Measurements from ENCODE around the gene BTBD1. TPM values are rescaled to one million over a fixed set of nuclear protein-coding genes. Genes with fewer than 3 reads are reported as not detected.
A peak's percentile ranks its signal among the peaks of the same experiment; 100 is the strongest.
"Not testable (repeated sequence)": the region's sequence is repeated elsewhere in the genome, so short reads cannot be mapped to it uniquely, and the experiment has no call there.

The BTBD1 gene
- total RNA-seq, 1 donor from 2014 or later, result 38.7 TPM

DNA sequence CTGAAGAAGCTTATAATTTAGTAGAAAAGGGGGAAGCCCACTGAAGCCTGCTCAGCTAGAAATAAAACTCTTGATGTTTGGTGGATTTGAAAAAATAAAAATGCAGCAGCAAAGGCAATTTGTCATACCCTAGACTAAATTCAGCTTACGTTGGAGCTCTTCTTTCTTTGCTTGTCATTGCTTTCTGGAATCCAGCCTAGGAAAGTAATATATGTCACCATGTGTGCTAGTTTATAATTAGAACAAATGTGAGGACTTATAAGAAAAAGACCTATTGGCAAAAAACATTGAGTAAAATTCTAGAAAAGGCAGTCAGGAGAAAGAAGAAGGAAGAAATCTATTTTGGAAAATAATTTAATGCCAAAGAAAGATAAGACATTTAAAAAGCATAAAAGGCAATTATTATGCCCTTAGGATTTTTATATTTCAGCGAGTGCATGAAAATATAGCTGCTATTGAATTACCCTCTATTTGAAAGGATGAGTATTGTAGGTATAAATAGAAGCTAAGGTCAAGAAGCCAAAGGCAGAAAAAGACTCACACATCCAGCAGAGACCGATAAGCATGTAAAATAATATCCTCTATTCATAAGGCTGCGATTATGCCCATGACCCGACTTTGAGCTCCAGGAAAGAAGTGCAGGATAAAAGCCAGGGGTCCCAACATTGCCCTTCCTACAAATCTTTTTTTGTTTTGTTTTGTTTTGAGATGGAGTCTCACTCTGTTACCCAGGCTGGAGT lies 10.6 kb upstream of the BTBD1 start:
- Mint-ChIP-seq H3K4me1 (ENCODE audit: low read depth) (no peaks in the 10 kb centered on the region), H3K9me3 (ENCODE audit: low read depth) (peaks cover 10% of the 10 kb centered on the region), H3K27ac (no peak overlapping the region), H3K27me3 (peaks cover 25% of the 10 kb centered on the region), H3K36me3 (ENCODE audit: insufficient read depth) (peaks cover 2% of the 10 kb centered on the region), H3K4me3 (ENCODE audit: low read depth) (no peak overlapping the region)
- no peak for DNase-seq (ENCODE audit: low spot score, unreplicated experiment)
- TF ChIP-seq, protein P1, sequence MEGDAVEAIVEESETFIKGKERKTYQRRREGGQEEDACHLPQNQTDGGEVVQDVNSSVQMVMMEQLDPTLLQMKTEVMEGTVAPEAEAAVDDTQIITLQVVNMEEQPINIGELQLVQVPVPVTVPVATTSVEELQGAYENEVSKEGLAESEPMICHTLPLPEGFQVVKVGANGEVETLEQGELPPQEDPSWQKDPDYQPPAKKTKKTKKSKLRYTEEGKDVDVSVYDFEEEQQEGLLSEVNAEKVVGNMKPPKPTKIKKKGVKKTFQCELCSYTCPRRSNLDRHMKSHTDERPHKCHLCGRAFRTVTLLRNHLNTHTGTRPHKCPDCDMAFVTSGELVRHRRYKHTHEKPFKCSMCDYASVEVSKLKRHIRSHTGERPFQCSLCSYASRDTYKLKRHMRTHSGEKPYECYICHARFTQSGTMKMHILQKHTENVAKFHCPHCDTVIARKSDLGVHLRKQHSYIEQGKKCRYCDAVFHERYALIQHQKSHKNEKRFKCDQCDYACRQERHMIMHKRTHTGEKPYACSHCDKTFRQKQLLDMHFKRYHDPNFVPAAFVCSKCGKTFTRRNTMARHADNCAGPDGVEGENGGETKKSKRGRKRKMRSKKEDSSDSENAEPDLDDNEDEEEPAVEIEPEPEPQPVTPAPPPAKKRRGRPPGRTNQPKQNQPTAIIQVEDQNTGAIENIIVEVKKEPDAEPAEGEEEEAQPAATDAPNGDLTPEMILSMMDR (IDR thresholded peaks at IDR 0.05; ENCODE audit: unreplicated experiment), result no peak

DNA sequence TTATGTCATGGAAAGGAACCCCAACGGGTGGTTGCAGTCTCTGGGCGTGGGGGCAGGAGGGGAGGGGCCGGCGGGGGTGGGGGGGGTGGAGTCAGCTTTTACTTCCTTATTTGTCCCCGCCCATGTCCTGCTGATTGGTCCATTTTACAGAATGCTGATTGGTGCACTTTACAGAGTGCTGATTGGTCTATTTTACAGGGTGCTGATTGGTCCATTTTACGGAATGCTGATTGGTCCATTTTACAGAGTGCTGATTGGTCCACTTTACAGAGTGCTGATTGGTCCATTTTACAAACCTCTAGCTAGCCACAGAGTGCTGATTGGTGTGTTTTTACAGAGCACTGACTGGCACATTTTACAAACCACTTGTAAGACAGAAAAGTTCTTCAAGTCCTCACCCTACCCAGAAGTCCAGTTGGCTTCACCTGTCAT lies 2.2 kb upstream of the BTBD1 start:
- not testable (repeated sequence) for H3K36me3 Mint-ChIP-seq (ENCODE audit: insufficient read depth); H3K27ac Mint-ChIP-seq; H3K9me3 Mint-ChIP-seq (ENCODE audit: low read depth); DNase-seq (ENCODE audit: low spot score, unreplicated experiment); H3K4me3 Mint-ChIP-seq (ENCODE audit: low read depth); H3K27me3 Mint-ChIP-seq
- peaks cover 18% of the 10 kb centered on the region for H3K4me1 Mint-ChIP-seq (ENCODE audit: low read depth)

DNA sequence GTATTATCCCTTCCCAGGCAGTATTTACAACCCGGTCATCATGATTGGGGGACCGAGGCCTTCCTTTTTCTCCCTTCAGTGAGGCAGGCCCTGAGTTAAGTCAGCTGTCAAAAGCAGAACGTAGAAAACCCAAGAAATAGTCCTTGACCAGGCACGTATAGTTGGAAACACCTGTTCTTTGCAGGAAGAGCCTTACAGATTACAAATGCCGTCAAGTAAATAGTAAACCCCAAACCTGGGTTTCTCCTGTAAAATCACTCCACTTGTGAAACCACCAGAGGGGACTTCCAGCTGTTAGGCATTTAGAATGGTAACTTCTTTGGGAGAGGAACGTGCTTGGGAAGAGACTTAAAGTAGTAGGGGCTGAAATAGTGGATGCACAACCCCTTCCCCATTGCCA lies 1.0 kb upstream of the BTBD1 start:
- Mint-ChIP-seq H3K4me3 (ENCODE audit: low read depth) (peak overlapping the region; percentile 81), H3K36me3 (ENCODE audit: insufficient read depth) (no peaks in the 10 kb centered on the region), H3K4me1 (ENCODE audit: low read depth) (peaks cover 18% of the 10 kb centered on the region), H3K9me3 (ENCODE audit: low read depth) (peaks cover 2% of the 10 kb centered on the region), H3K27me3 (no peaks in the 10 kb centered on the region), H3K27ac (no peak overlapping the region)
- no peak for DNase-seq (ENCODE audit: low spot score, unreplicated experiment)
- TF ChIP-seq, protein P1 (IDR thresholded peaks at IDR 0.05; ENCODE audit: unreplicated experiment), result no peak

DNA sequence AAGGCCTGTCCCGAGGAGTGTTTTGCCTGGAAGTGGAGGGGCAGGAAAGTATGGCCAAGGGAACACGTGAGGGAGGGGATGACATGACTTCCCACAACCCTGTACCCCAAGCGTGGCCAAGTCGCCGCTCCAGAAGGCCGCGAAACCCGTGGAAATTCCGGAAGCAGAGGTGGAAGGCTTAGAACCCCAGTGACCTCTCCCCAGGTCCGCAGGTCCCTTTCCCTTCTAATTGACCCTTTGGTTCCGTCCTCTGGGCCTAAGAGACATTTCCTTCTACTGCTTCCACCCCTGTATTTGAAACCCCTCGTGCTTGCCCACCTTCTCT lies 548 bp upstream of the BTBD1 start:
- TF ChIP-seq, protein P1 (IDR thresholded peaks at IDR 0.05; ENCODE audit: unreplicated experiment), result no peak
- peak overlapping the region; percentile 81 for H3K4me3 Mint-ChIP-seq (ENCODE audit: low read depth)
- peaks cover 2% of the 10 kb centered on the region for H3K9me3 Mint-ChIP-seq (ENCODE audit: low read depth)
- no peak for DNase-seq (ENCODE audit: low spot score, unreplicated experiment)
- no peaks in the 10 kb centered on the region for H3K36me3 Mint-ChIP-seq (ENCODE audit: insufficient read depth)
- peaks cover 18% of the 10 kb centered on the region for H3K4me1 Mint-ChIP-seq (ENCODE audit: low read depth)
- peak overlapping the region; percentile 69 for H3K27ac Mint-ChIP-seq
- no peaks in the 10 kb centered on the region for H3K27me3 Mint-ChIP-seq

DNA sequence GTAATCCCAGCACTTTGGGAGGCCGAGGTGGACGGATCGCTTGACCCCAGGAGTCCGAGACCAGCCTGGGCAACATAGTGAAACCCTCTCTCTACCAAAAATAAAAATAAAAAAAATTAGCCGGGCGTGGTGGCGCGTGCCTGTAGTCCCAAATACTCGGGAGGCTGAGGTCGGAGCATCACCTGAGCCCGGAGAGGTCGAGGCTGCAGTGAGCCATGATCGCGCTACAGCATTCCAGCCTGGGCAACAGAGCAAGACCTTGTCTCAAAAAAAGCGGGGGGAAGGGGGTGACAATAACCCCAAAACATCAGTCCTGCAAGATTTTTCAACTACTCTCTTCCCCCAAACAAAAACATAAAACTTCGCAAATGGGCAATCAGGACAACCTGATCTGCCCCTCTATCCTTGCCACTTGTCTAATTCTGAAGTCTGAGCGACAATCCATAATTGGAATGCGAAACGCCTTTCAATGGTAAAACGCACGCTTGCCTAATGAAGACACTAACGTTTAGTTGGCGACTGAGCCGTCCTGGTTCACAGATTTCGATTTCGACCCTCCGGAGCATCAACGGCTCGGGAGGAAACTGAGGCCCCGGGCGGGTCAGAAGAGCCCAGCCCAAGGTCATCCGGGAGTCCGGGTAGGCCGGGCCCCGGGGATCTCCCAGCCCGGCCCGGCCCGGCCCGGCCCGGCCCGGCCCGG lies 868 bp downstream of the BTBD1 start:
- no peaks in the 10 kb centered on the region for H3K27me3 Mint-ChIP-seq
- no peaks in the 10 kb centered on the region for H3K36me3 Mint-ChIP-seq (ENCODE audit: insufficient read depth)
- peak overlapping the region; percentile 81 for H3K4me3 Mint-ChIP-seq (ENCODE audit: low read depth)
- DNase-seq (ENCODE audit: low spot score, unreplicated experiment), result no peak
- no peaks in the 10 kb centered on the region for H3K9me3 Mint-ChIP-seq (ENCODE audit: low read depth)
- peak overlapping the region; percentile 2 for H3K27ac Mint-ChIP-seq
- TF ChIP-seq, protein P1 (IDR thresholded peaks at IDR 0.05; ENCODE audit: unreplicated experiment), result no peak
- H3K4me1 Mint-ChIP-seq (ENCODE audit: low read depth), result peaks cover 18% of the 10 kb centered on the region

All from progenitor cell of endocrine pancreas (in vitro differentiated cells).